Uterus (tissue), 2 donors: ENCODE measurements around the gene GNE.

Experiments used
- POLR2A ChIP-seq, 2 donors: fragments of 450-650 bp; IDR thresholded peaks; one replicate each; pipeline ENCODE4 v1.6.1; 2016; ENCODE audit warnings: antibody characterized with exemption in 2 of 2, mild to moderate bottlenecking in 1 of 2, moderate library complexity in 1 of 2
- TF ChIP-seq, protein P1 (sequence below), 4 experiments: fragments of 200-600 bp in 2 of 4; fragments of 450-650 bp in 2 of 4; sonication (generic) in 2 of 4; IDR thresholded peaks; one replicate each; pipeline ENCODE4 v1.5.1; 2016 to 2019; ENCODE audit warnings: antibody characterized with exemption in 4 of 4, mild to moderate bottlenecking in 2 of 4, moderate library complexity in 1 of 4

DNA sequence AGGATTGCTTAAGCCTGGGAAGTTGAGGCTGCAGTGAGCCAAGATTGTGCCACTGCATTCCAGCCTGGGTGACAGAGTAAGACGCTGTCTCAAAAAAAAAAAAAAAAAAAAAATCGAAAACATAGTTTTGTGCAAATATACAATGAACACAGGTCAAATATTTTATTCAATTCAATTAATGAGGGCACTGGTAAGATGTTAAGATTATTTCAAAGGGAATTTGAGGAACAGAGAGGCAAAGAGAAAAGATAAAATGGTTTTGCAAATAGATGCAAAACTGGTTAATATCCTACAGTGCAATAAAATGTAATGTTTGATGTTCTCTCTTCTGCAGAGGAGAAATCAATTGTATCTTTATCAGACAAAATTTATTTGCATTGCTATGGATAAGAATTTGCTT, 39.5 kb upstream of the GNE start:
- no peak for TF ChIP-seq POLR2A (IDR thresholded peaks at IDR 0.05)
- TF ChIP-seq, protein P1, sequence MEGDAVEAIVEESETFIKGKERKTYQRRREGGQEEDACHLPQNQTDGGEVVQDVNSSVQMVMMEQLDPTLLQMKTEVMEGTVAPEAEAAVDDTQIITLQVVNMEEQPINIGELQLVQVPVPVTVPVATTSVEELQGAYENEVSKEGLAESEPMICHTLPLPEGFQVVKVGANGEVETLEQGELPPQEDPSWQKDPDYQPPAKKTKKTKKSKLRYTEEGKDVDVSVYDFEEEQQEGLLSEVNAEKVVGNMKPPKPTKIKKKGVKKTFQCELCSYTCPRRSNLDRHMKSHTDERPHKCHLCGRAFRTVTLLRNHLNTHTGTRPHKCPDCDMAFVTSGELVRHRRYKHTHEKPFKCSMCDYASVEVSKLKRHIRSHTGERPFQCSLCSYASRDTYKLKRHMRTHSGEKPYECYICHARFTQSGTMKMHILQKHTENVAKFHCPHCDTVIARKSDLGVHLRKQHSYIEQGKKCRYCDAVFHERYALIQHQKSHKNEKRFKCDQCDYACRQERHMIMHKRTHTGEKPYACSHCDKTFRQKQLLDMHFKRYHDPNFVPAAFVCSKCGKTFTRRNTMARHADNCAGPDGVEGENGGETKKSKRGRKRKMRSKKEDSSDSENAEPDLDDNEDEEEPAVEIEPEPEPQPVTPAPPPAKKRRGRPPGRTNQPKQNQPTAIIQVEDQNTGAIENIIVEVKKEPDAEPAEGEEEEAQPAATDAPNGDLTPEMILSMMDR (IDR thresholded peaks at IDR 0.05) = no peak
